ENCODE measurements around the gene PGAP6.

- no peak for TF ChIP-seq POLR2AphosphoS5 (IDR thresholded peaks at IDR 0.05)
- no peak for TF ChIP-seq CTCF (IDR thresholded peaks at IDR 0.05)
Observed at GRCh38 chr16:405548-406506, 24.0 kb upstream of the PGAP6 start.

Measured in esophagus muscularis mucosa (tissue), 3 donors.